CD4-positive, CD25-positive, alpha-beta regulatory T cell (primary cell): Measurements from ENCODE around the gene ZMAT5. TPM values are rescaled to one million over a fixed set of nuclear protein-coding genes. Genes with fewer than 3 reads are reported as not detected.

Experiments
- ATAC-seq, 2 donors: fragments of 150-1000 bp; cut with Tn5 transposase; one replicate each; pipeline ENCODE4 v1.10.0; 2021; ENCODE audit warnings: low read depth in 2 of 2, moderate number of reproducible peaks in 2 of 2, moderate library complexity in 1 of 2
- DNase-seq, 3 donors: peaks; one replicate each; pipeline versions ENCODE4 v3.0.0 to v3.0.0-alpha.2; 2012 to 2022; ENCODE audit warnings: mixed read lengths in 1 of 3
- H3K27ac ChIP-seq: one replicate; pipeline ENCODE4 v1.7.0; 2013; ENCODE audit warnings: mild to moderate bottlenecking, low read length; ENCODE audit not compliant: insufficient read depth, poor library complexity, severe bottlenecking
- H3K27me3 ChIP-seq: one replicate; pipeline ENCODE4 v1.7.0; 2013; ENCODE audit warnings: low read length; ENCODE audit not compliant: control insufficient read depth, insufficient read depth
- H3K36me3 ChIP-seq: one replicate; pipeline ENCODE4 v1.7.0; 2013; ENCODE audit warnings: mild to moderate bottlenecking, low read length, moderate library complexity; ENCODE audit not compliant: control insufficient read depth, insufficient read depth
- H3K4me1 ChIP-seq: 2 replicates; pipeline ENCODE4 v1.7.0; 2013; ENCODE audit warnings: mild to moderate bottlenecking, low read length; ENCODE audit not compliant: insufficient read depth, control insufficient read depth, poor library complexity, severe bottlenecking
- H3K4me3 ChIP-seq: one replicate; pipeline ENCODE4 v1.7.0; 2013; ENCODE audit warnings: low read depth, mild to moderate bottlenecking, low read length, moderate library complexity
- H3K9me3 ChIP-seq, 2 experiments: 1 replicate in 1 of 2; 2 replicates in 1 of 2; pipeline ENCODE4 v1.7.0; 2013; ENCODE audit warnings: low read length in 2 of 2, mild to moderate bottlenecking in 1 of 2, moderate library complexity in 1 of 2; ENCODE audit not compliant: control insufficient read depth in 2 of 2
- H3K27ac Mint-ChIP-seq, 3 donors: one replicate each; pipeline ENCODE4 v1.8.0; 2020 to 2022; ENCODE audit warnings: mild to moderate bottlenecking in 3 of 3, mixed read lengths in 3 of 3, moderate library complexity in 2 of 3
- H3K27me3 Mint-ChIP-seq: one replicate; pipeline ENCODE4 v1.8.0; 2022; ENCODE audit warnings: mild to moderate bottlenecking, mixed read lengths
- H3K36me3 Mint-ChIP-seq: one replicate; pipeline ENCODE4 v1.8.0; 2020; ENCODE audit warnings: mixed read lengths
- H3K4me1 Mint-ChIP-seq, 4 donors: one replicate each; pipeline ENCODE4 v1.8.0; 2020 to 2022; ENCODE audit warnings: mixed read lengths in 4 of 4, mild to moderate bottlenecking in 1 of 4
- H3K4me3 Mint-ChIP-seq, 4 donors: one replicate each; pipeline ENCODE4 v1.8.0; 2020 to 2022; ENCODE audit warnings: mild to moderate bottlenecking in 4 of 4, mixed read lengths in 4 of 4, moderate library complexity in 3 of 4
- H3K9me3 Mint-ChIP-seq, 7 donors: one replicate each; pipeline ENCODE4 v1.8.0; 2020 to 2022; ENCODE audit warnings: mixed read lengths in 7 of 7, mild to moderate bottlenecking in 3 of 7, moderate library complexity in 2 of 7
- polyA plus RNA-seq, 4 donors: library from polyadenylated mRNA; unstranded; fragments of 300-500 nt; fragmentation: Illumina TruSeq; gene quantifications; one replicate each; pipeline ENCODE4 v1.2.3, GENCODE V29; 2021
- total RNA-seq: library from RNA; stranded (reverse); gene quantifications from one replicate; pipeline ENCODE4 v1.2.3, GENCODE V29; 2022

Gene ZMAT5
- total and polyA plus RNA-seq, 5 donors from 2014 or later, result 18.6 to 69.9 (median 62.1) TPM

DNA sequence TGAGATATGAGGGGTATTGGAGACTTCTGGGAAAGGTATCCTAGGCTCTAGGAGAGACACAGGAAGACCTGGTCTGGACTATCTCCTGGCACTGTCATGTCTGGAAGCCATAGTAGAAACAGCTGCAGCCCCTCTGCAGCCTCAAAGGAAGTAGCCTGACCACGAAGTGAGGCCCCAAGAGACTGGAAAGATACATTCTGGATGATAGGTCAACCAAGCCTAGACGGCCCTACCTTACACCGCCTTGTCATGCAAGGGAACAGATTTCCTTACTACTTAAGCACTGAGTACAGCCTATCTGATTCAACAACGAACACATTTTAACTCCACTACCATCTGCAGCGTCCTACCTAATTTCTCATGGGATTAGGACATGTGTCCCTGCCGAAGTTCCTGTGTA, 31.5 kb upstream of the ZMAT5 start:
- Mint-ChIP-seq H3K36me3 (peaks cover 38% of the 10 kb centered on the region), H3K9me3 (no peaks in the 10 kb centered on the region), H3K4me3 (no peak overlapping the region), H3K4me1 (peaks cover 0 to 6% (median 0%) of the 10 kb centered on the region in 4 donors), H3K27me3 (no peaks in the 10 kb centered on the region), H3K27ac (peak overlapping the region in 1 of 3 donors; percentile 78)
- Histone ChIP-seq H3K4me1 (no peaks in the 10 kb centered on the region), H3K4me3 (no peak overlapping the region), H3K27ac (no peak overlapping the region), H3K36me3 (peaks cover 85% of the 10 kb centered on the region), H3K27me3 (no peaks in the 10 kb centered on the region), H3K9me3 (no peaks in the 10 kb centered on the region)
- DNase-seq (no peak), ATAC-seq (no peak)

- H3K4me1 ChIP-seq, result no peaks in the 10 kb centered on the region
- DNase-seq (peak in 1 of 3 donors; percentile 24), ATAC-seq (no peak)
- Mint-ChIP-seq H3K27ac (peak overlapping the region in 1 of 3 donors; percentile 78), H3K4me1 (peaks cover 0 to 6% (median 0%) of the 10 kb centered on the region in 4 donors), H3K4me3 (no peak overlapping the region), H3K27me3 (no peaks in the 10 kb centered on the region), H3K9me3 (no peaks in the 10 kb centered on the region), H3K36me3 (peaks cover 38% of the 10 kb centered on the region)
- H3K36me3 ChIP-seq, result peaks cover 89% of the 10 kb centered on the region
- no peak overlapping the region for H3K4me3 ChIP-seq
- no peaks in the 10 kb centered on the region for H3K9me3 ChIP-seq
- H3K27me3 ChIP-seq, result no peaks in the 10 kb centered on the region
- no peak overlapping the region for H3K27ac ChIP-seq
Measured at GRCh38 chr22:29797351-29797750, 30.5 kb upstream of the ZMAT5 start.

GRCh38 chr22:29795663-29796062, 28.9 kb upstream of the ZMAT5 start:
- Histone ChIP-seq H3K27me3 (no peaks in the 10 kb centered on the region), H3K9me3 (no peaks in the 10 kb centered on the region), H3K36me3 (peaks cover 85% of the 10 kb centered on the region), H3K27ac (no peak overlapping the region), H3K4me3 (no peak overlapping the region), H3K4me1 (no peaks in the 10 kb centered on the region)
- H3K27ac Mint-ChIP-seq, result no peak overlapping the region
- peaks cover 27% of the 10 kb centered on the region for H3K36me3 Mint-ChIP-seq
- H3K27me3 Mint-ChIP-seq, result no peaks in the 10 kb centered on the region
- no peaks in the 10 kb centered on the region for H3K9me3 Mint-ChIP-seq
- ATAC-seq, result no peak
- peaks cover 0 to 6% (median 0%) of the 10 kb centered on the region in 4 donors for H3K4me1 Mint-ChIP-seq
- no peak for DNase-seq
- H3K4me3 Mint-ChIP-seq, result no peak overlapping the region

- ATAC-seq (no peak), DNase-seq (no peak)
- Mint-ChIP-seq H3K4me1 (peaks cover 0 to 1% (median 0%) of the 10 kb centered on the region in 4 donors), H3K27ac (no peak overlapping the region), H3K4me3 (no peak overlapping the region), H3K36me3 (peaks cover 32% of the 10 kb centered on the region), H3K27me3 (no peaks in the 10 kb centered on the region), H3K9me3 (no peaks in the 10 kb centered on the region)
- H3K4me3 ChIP-seq, result no peak overlapping the region
- peaks cover 84% of the 10 kb centered on the region for H3K36me3 ChIP-seq
- no peaks in the 10 kb centered on the region for H3K4me1 ChIP-seq
- no peaks in the 10 kb centered on the region for H3K9me3 ChIP-seq
- H3K27ac ChIP-seq, result no peak overlapping the region
- no peaks in the 10 kb centered on the region for H3K27me3 ChIP-seq
Measured at GRCh38 chr22:29793396-29793795, 26.6 kb upstream of the ZMAT5 start.

GRCh38 chr22:29790061-29790460, 23.3 kb upstream of the ZMAT5 start:
- Mint-ChIP-seq H3K4me1 (no peaks in the 10 kb centered on the region), H3K27me3 (no peaks in the 10 kb centered on the region), H3K27ac (peak overlapping the region in 1 of 3 donors; percentile 47), H3K4me3 (no peak overlapping the region), H3K9me3 (no peaks in the 10 kb centered on the region), H3K36me3 (peaks cover 27% of the 10 kb centered on the region)
- no peak overlapping the region for H3K27ac ChIP-seq
- H3K4me3 ChIP-seq, result no peak overlapping the region
- H3K36me3 ChIP-seq, result peaks cover 66% of the 10 kb centered on the region
- H3K9me3 ChIP-seq, result no peaks in the 10 kb centered on the region
- no peaks in the 10 kb centered on the region for H3K27me3 ChIP-seq
- no peaks in the 10 kb centered on the region for H3K4me1 ChIP-seq
- no peak for ATAC-seq
- no peak for DNase-seq

DNA sequence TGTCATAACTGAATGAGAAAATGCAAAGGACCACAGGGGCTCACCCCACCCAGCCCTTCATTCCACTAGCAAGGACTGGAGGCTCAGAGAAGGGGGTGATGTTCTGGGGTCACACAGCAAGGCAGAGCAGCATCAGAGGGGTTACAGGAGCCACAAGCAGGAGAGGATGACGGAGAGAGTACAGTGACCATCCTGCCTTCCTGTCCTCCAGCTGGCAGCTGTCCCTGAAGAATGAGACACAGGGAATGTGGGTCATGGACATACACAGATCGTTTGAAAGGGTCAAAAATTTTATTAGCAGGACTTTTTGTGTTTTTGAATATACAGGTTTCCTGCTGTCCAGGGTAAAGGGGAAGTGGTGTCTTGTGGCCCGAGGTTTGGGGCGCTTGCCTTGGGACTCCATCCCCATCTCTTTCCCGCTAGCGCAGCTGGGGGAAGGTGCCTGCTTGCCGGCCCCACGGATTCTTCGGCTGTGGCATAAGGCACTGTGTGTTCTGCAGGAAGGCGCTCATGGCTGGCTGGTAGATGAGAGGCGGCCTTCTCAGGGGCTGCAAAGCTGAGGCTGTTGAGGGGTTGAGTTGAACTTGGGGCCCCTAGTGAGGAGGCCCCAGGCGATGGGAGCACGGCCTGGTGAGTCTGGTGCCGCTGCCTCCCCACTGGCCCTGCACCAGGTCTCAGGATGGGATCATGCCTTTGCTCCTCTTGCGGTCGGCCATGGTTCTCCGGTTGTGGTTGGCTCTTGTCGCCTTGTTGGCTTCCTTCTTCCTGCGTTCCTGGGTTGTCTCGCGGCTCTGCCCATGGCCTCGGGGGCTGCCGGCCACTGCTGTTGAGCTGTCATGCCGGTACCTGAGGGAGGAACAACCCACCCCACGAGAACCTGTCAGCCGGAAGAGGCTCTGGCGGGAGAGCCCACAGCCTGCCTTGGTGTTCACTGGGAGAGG, 21.8 kb upstream of the ZMAT5 start:
- Mint-ChIP-seq H3K36me3 (peaks cover 24% of the 10 kb centered on the region), H3K4me1 (no peaks in the 10 kb centered on the region), H3K4me3 (no peak overlapping the region), H3K27me3 (no peaks in the 10 kb centered on the region), H3K27ac (no peak overlapping the region), H3K9me3 (peaks cover 0 to 2% (median 0%) of the 10 kb centered on the region in 7 donors)
- H3K27me3 ChIP-seq, result no peaks in the 10 kb centered on the region
- no peak overlapping the region for H3K4me3 ChIP-seq
- peaks cover 55% of the 10 kb centered on the region for H3K36me3 ChIP-seq
- no peak for DNase-seq
- no peaks in the 10 kb centered on the region for H3K9me3 ChIP-seq
- H3K4me1 ChIP-seq, result no peaks in the 10 kb centered on the region
- no peak for ATAC-seq
- no peak overlapping the region for H3K27ac ChIP-seq

GRCh38 chr22:29787371-29787980, 20.7 kb upstream of the ZMAT5 start:
- Mint-ChIP-seq H3K27me3 (no peaks in the 10 kb centered on the region), H3K4me1 (no peaks in the 10 kb centered on the region), H3K4me3 (no peak overlapping the region), H3K36me3 (peaks cover 24% of the 10 kb centered on the region), H3K27ac (no peak overlapping the region), H3K9me3 (peaks cover 0 to 2% (median 0%) of the 10 kb centered on the region in 7 donors)
- DNase-seq, result no peak
- H3K4me3 ChIP-seq, result no peak overlapping the region
- H3K36me3 ChIP-seq, result peaks cover 44% of the 10 kb centered on the region
- no peaks in the 10 kb centered on the region for H3K27me3 ChIP-seq
- no peak for ATAC-seq
- no peaks in the 10 kb centered on the region for H3K4me1 ChIP-seq
- no peaks in the 10 kb centered on the region for H3K9me3 ChIP-seq
- no peak overlapping the region for H3K27ac ChIP-seq
